Neural crest cell (in vitro differentiated cells): ENCODE measurements around the gene TOPORS. TPM values are rescaled to one million over a fixed set of nuclear protein-coding genes. Genes with fewer than 3 reads are reported as not detected.
"Not testable (repeated sequence)": the region's sequence is repeated elsewhere in the genome, so short reads cannot be mapped to it uniquely, and the experiment has no call there.

Experiments
- DNase-seq: peaks from one replicate; pipeline ENCODE4 v3.0.0; 2021; ENCODE audit warnings: low read depth, mixed read lengths, low spot score
- H3K27ac Mint-ChIP-seq: one replicate; pipeline ENCODE4 v1.8.0; 2021; ENCODE audit warnings: mild to moderate bottlenecking, mixed read lengths; ENCODE audit not compliant: unreplicated experiment
- H3K27me3 Mint-ChIP-seq: 2 replicates; pipeline ENCODE4 v1.8.0; 2021; ENCODE audit warnings: low read depth, mild to moderate bottlenecking, mixed read lengths
- H3K36me3 Mint-ChIP-seq: 2 replicates; pipeline ENCODE4 v1.8.0; 2021; ENCODE audit warnings: low read depth, mild to moderate bottlenecking, mixed read lengths
- H3K4me1 Mint-ChIP-seq: 2 replicates; pipeline ENCODE4 v1.8.0; 2021; ENCODE audit warnings: mixed read lengths
- H3K4me3 Mint-ChIP-seq: one replicate; pipeline ENCODE4 v1.8.0; 2021; ENCODE audit warnings: mild to moderate bottlenecking, mixed read lengths
- H3K9me3 Mint-ChIP-seq: 2 replicates; pipeline ENCODE4 v1.8.0; 2021; ENCODE audit warnings: mixed read lengths
- CTCF ChIP-seq: fragments of 200-600 bp; sonication (generic); conservative IDR thresholded peaks from 2 replicates; pipeline ENCODE4 v1.5.0; 2021; ENCODE audit warnings: antibody characterized with exemption, mild to moderate bottlenecking
- long read RNA-seq: library from polyadenylated mRNA; unstranded; transcript quantifications from one replicate; pipeline ENCODE4 v2.0.0, GENCODE V29; 2020
- total RNA-seq: library from RNA; stranded (reverse); gene quantifications from 2 replicates; pipeline ENCODE4 v1.2.1, GENCODE V29; 2021

Gene TOPORS
- 20.8 and 21.0 TPM in 2 replicates for total RNA-seq
- long read RNA-seq, full-length matches to known transcripts, result 156 of 214 reads
- long read RNA-seq, partial matches to known transcripts, result 48 of 214 reads
- long read RNA-seq, other reads (novel, unspliced or antisense), result 10 of 214 reads

GRCh38 chr9:32552172-32552872 lies at the start of gene TOPORS, which contains the start of gene SMIM27:
Gene TOPORS, minus strand, starts transcription at chr9:32552586. Its CDS starts 150 bp downstream, at chr9:32552436.
Gene SMIM27, plus strand, starts transcription at chr9:32552327. Its CDS starts 108 bp downstream, at chr9:32552435.
- TF ChIP-seq CTCF, result no peak
- peaks cover 32% of the 10 kb centered on the region for H3K4me1 Mint-ChIP-seq
- peaks cover 6% of the 10 kb centered on the region for H3K36me3 Mint-ChIP-seq
- H3K4me3 Mint-ChIP-seq, result peak within 1 kb of the TSS; percentile 98
- H3K27ac Mint-ChIP-seq, result peak within 1 kb of the TSS; percentile 99
- H3K27me3 Mint-ChIP-seq, result no peaks in the 10 kb centered on the region
- DNase-seq, result peak; percentile 73
- H3K9me3 Mint-ChIP-seq, result no peaks in the 10 kb centered on the region

GRCh38 chr9:32599021-32599420 lies 46.6 kb upstream of the TOPORS start:
- not testable (repeated sequence) for DNase-seq, H3K36me3 Mint-ChIP-seq, H3K4me3 Mint-ChIP-seq, H3K4me1 Mint-ChIP-seq, H3K27ac Mint-ChIP-seq, H3K9me3 Mint-ChIP-seq
- peaks cover 30% of the 10 kb centered on the region for H3K27me3 Mint-ChIP-seq

DNA sequence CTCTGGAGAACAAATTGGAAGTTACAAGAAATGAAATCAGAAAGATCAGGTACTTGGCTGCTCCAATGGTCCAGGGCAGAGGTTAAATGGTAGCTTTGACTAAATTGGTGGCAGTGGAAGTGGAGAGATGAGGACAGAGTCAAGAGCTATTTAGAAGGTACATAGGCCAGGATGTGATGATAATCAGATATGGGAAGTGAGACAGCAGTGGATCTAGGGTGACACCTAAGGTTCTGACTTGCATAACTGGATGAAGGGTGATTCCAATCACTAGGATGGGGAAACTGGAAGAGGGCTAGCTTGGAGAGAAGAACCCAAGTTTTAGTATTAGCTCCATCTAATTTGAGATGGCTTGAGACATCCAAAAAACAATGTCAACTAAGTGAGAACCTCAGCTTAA lies 44.5 kb upstream of the TOPORS start:
- no peak for DNase-seq
- no peak for TF ChIP-seq CTCF
- H3K36me3 Mint-ChIP-seq, result no peaks in the 10 kb centered on the region
- H3K4me3 Mint-ChIP-seq, result no peak overlapping the region
- no peaks in the 10 kb centered on the region for H3K4me1 Mint-ChIP-seq
- H3K9me3 Mint-ChIP-seq, result peaks cover 2% of the 10 kb centered on the region
- peaks cover 25% of the 10 kb centered on the region for H3K27me3 Mint-ChIP-seq
- H3K27ac Mint-ChIP-seq, result no peak overlapping the region

- no peak for TF ChIP-seq CTCF
- Mint-ChIP-seq H3K4me1 (no peaks in the 10 kb centered on the region), H3K36me3 (no peaks in the 10 kb centered on the region)
Observed at GRCh38 chr9:32596096-32596865, 43.9 kb upstream of the TOPORS start.

GRCh38 chr9:32590898-32591297 lies 38.5 kb upstream of the TOPORS start:
- Mint-ChIP-seq H3K27me3 (no peaks in the 10 kb centered on the region), H3K9me3 (peaks cover 5% of the 10 kb centered on the region), H3K36me3 (no peaks in the 10 kb centered on the region), H3K4me3 (no peak overlapping the region), H3K27ac (no peak overlapping the region), H3K4me1 (peaks cover 7% of the 10 kb centered on the region)
- TF ChIP-seq CTCF, result no peak
- no peak for DNase-seq

More at GRCh38 chr9:32596096-32596865, 43.9 kb upstream of the TOPORS start:
- peaks cover 2% of the 10 kb centered on the region for H3K9me3 Mint-ChIP-seq
- no peak for DNase-seq
- no peak overlapping the region for H3K27ac Mint-ChIP-seq
- H3K4me3 Mint-ChIP-seq, result no peak overlapping the region
- H3K27me3 Mint-ChIP-seq, result peaks cover 20% of the 10 kb centered on the region

DNA sequence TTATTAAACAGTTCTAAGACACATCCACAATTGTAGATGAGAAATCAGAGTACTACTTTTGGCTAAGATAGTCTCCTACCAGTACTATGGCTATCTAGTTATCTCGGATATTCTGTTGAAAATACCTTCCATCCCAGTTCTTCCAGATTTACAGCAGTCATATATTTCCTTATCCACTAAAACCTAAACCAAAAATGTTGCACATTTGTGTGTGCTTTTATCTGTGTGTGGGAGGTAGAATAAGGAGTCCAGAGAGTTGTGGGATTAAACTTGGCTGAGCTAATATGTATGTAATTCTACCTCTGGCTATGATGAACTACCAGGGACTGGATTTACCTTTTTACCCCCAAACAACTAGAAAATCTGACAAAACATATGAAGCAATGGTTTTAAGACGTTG lies 38.1 kb upstream of the TOPORS start:
- Mint-ChIP-seq H3K4me3 (no peak overlapping the region), H3K27ac (no peak overlapping the region), H3K9me3 (peaks cover 8% of the 10 kb centered on the region), H3K27me3 (no peaks in the 10 kb centered on the region), H3K4me1 (peaks cover 7% of the 10 kb centered on the region), H3K36me3 (no peaks in the 10 kb centered on the region)
- DNase-seq, result no peak
- no peak for TF ChIP-seq CTCF
